Stimulated activated CD4-positive, alpha-beta T cell treated with anti-CD3 and anti-CD28 coated beads, Interleukin-4, amount 100 ng/mL, for 48 hours (primary cell): Measurements from ENCODE around the gene TMED10.
"Not testable (repeated sequence)": the region's sequence is repeated elsewhere in the genome, so short reads cannot be mapped to it uniquely, and the experiment has no call there.

ENCODE experiments used
- DNase-seq, 2 donors: peaks; one replicate each; pipeline ENCODE4 v3.0.0-alpha.2; 2020; ENCODE audit warnings: low read depth in 2 of 2

Gene TMED10

GRCh38 chr14:75158843-75159614, 17.4 kb downstream of the TMED10 start:
- DNase-seq: no peak

- DNase-seq: no peak
Observed at GRCh38 chr14:75156901-75157300, 19.5 kb downstream of the TMED10 start.

GRCh38 chr14:75156111-75156510, 20.3 kb downstream of the TMED10 start:
- DNase-seq: no peak

GRCh38 chr14:75155169-75155568, 21.2 kb downstream of the TMED10 start:
- no peak for DNase-seq

GRCh38 chr14:75153295-75153694, 23.1 kb downstream of the TMED10 start:
- no peak for DNase-seq

GRCh38 chr14:75151851-75152250, 24.6 kb downstream of the TMED10 start:
- DNase-seq: no peak

- DNase-seq: not testable (repeated sequence)
Observed at GRCh38 chr14:75150637-75151036, 25.8 kb downstream of the TMED10 start.

GRCh38 chr14:75150150-75150549, 26.3 kb downstream of the TMED10 start:
- DNase-seq: no peak

GRCh38 chr14:75147423-75148071, 28.9 kb downstream of the TMED10 start:
- DNase-seq: no peak

GRCh38 chr14:75144944-75145343, 31.5 kb downstream of the TMED10 start:
- no peak for DNase-seq

- DNase-seq: no peak
Observed at GRCh38 chr14:75143761-75144527, 32.5 kb downstream of the TMED10 start.

- no peak for DNase-seq
Observed at GRCh38 chr14:75142494-75142893, 33.9 kb downstream of the TMED10 start.

- no peak for DNase-seq
Observed at GRCh38 chr14:75141967-75142366, 34.4 kb downstream of the TMED10 start.

- DNase-seq: no peak
Observed at GRCh38 chr14:75141062-75141461, 35.4 kb downstream of the TMED10 start.

- DNase-seq: no peak
Observed at GRCh38 chr14:75140620-75141019, 35.8 kb downstream of the TMED10 start.

- DNase-seq: no peak
Observed at GRCh38 chr14:75139185-75139584, 37.2 kb downstream of the TMED10 start.

GRCh38 chr14:75138492-75138891, 37.9 kb downstream of the TMED10 start:
- DNase-seq: no peak

GRCh38 chr14:75134644-75135043, 41.8 kb downstream of the TMED10 start:
- DNase-seq: no peak

- DNase-seq: no peak
Observed at GRCh38 chr14:75133597-75133996, 42.8 kb downstream of the TMED10 start.

- DNase-seq: peak in 1 of 2 donors; percentile 28
Observed at GRCh38 chr14:75132382-75133086, 43.9 kb downstream of the TMED10 start.

- no peak for DNase-seq
Observed at GRCh38 chr14:75128596-75128990, 47.8 kb downstream of the TMED10 start.
